Femur (tissue), 1 donor: Measurements from ENCODE around the gene SLC35A1.
A peak's percentile ranks its signal among the peaks of the same experiment; 100 is the strongest.
"Not testable (repeated sequence)": the region's sequence is repeated elsewhere in the genome, so short reads cannot be mapped to it uniquely, and the experiment has no call there.

ENCODE experiments used
- DNase-seq: peaks from one replicate; pipeline ENCODE4 v3.0.0-alpha.2; 2017

SLC35A1 gene

GRCh38 chr6:87472525-87473418 is at the start of gene SLC35A1:
SLC35A1 (plus strand) TSS chr6:87472974; CDS start chr6:87473004, 30 bp downstream.
- DNase-seq = peak; percentile 91

GRCh38 chr6:87426789-87427188 is 46.0 kb upstream of the SLC35A1 start:
- no peak for DNase-seq

- DNase-seq = no peak
Measured at GRCh38 chr6:87430499-87430898, 42.3 kb upstream of the SLC35A1 start.

GRCh38 chr6:87431263-87431662 is 41.5 kb upstream of the SLC35A1 start:
- DNase-seq = no peak

- peak; percentile 70 for DNase-seq
Measured at GRCh38 chr6:87436435-87436834, 36.3 kb upstream of the SLC35A1 start.

- no peak for DNase-seq
Measured at GRCh38 chr6:87441711-87442110, 31.1 kb upstream of the SLC35A1 start.

GRCh38 chr6:87444362-87444761 is 28.4 kb upstream of the SLC35A1 start:
- DNase-seq = no peak

- no peak for DNase-seq
Measured at GRCh38 chr6:87465051-87465450, 7.7 kb upstream of the SLC35A1 start.

GRCh38 chr6:87473419-87473903 is 687 bp downstream of the SLC35A1 start:
- peak; percentile 18 for DNase-seq

- no peak for DNase-seq
Measured at GRCh38 chr6:87481931-87482330, 9.2 kb downstream of the SLC35A1 start.

GRCh38 chr6:87482366-87482765 is 9.6 kb downstream of the SLC35A1 start:
- no peak for DNase-seq

- no peak for DNase-seq
Measured at GRCh38 chr6:87483929-87484328, 11.2 kb downstream of the SLC35A1 start.

- DNase-seq = no peak
Measured at GRCh38 chr6:87484491-87484890, 11.7 kb downstream of the SLC35A1 start.

GRCh38 chr6:87487555-87487954 is 14.8 kb downstream of the SLC35A1 start:
- no peak for DNase-seq

- not testable (repeated sequence) for DNase-seq
Measured at GRCh38 chr6:87489326-87489725, 16.6 kb downstream of the SLC35A1 start.

- DNase-seq = no peak
Measured at GRCh38 chr6:87494761-87495422, 22.1 kb downstream of the SLC35A1 start.

- no peak for DNase-seq
Measured at GRCh38 chr6:87498048-87498447, 25.3 kb downstream of the SLC35A1 start.

- no peak for DNase-seq
Measured at GRCh38 chr6:87501809-87502572, 29.2 kb downstream of the SLC35A1 start.

- no peak for DNase-seq
Measured at GRCh38 chr6:87504441-87504840, 31.7 kb downstream of the SLC35A1 start.

GRCh38 chr6:87514831-87515230 is 42.1 kb downstream of the SLC35A1 start:
- DNase-seq = no peak

GRCh38 chr6:87518453-87518852 is 45.7 kb downstream of the SLC35A1 start:
- no peak for DNase-seq

- DNase-seq = no peak
Measured at GRCh38 chr6:87522686-87523085, 49.9 kb downstream of the SLC35A1 start.

GRCh38 chr6:87529221-87529620 is 56.4 kb downstream of the SLC35A1 start:
- no peak for DNase-seq
